Tibial artery (tissue), 4 donors: ENCODE results near the gene CABLES2.

Source experiments
- DNase-seq, 2 donors: peaks; one replicate each; pipeline ENCODE4 v3.0.0-alpha.2; 2019
- H3K27ac ChIP-seq, 2 donors: fragments of 200-600 bp; sonication (generic) in 1 of 2; 1 replicate in 1 of 2; 2 replicates in 1 of 2; pipeline ENCODE4 v1.5.1; 2018 to 2019; ENCODE audit warnings: mild to moderate bottlenecking in 1 of 2
- H3K27me3 ChIP-seq, 2 donors: fragments of 200-600 bp; sonication (generic) in 1 of 2; one replicate each; pipeline versions ENCODE4 v1.5.1 to v1.6.0; 2016 to 2019
- H3K36me3 ChIP-seq, 3 donors: fragments of 200-600 bp; sonication (generic) in 2 of 3; one replicate each; pipeline ENCODE4 v1.5.1; 2016 to 2019; ENCODE audit warnings: mild to moderate bottlenecking in 2 of 3
- H3K4me1 ChIP-seq, 4 donors: fragments of 200-600 bp; sonication (generic) in 2 of 4; 1 replicate in 3 of 4; 2 replicates in 1 of 4; pipeline ENCODE4 v1.5.1; 2016 to 2019
- H3K4me3 ChIP-seq, 2 donors: fragments of 200-600 bp; sonication (generic) in 1 of 2; 1 replicate in 1 of 2; 2 replicates in 1 of 2; pipeline ENCODE4 v1.5.1; 2018 to 2019; ENCODE audit warnings: mild to moderate bottlenecking in 2 of 2
- H3K9me3 ChIP-seq, 3 donors: fragments of 200-600 bp; sonication (generic) in 1 of 3; one replicate each; pipeline ENCODE4 v1.5.1; 2016 to 2019
- intact Hi-C: fragments of 100-400 bp; cut with DNase I; formaldehyde crosslinking; loops from one replicate; pipeline ENCODE4 v1.15.0; 2023; ENCODE audit warnings: low total_unique reads
- TF ChIP-seq, protein P1 (sequence below), 2 experiments: fragments of 200-600 bp in 1 of 2; fragments of 450-650 bp in 1 of 2; IDR thresholded peaks; one replicate each; pipeline ENCODE4 v1.5.1; 2017 to 2019; ENCODE audit warnings: antibody characterized with exemption in 2 of 2, mild to moderate bottlenecking in 1 of 2, moderate library complexity in 1 of 2

CABLES2 gene

DNA sequence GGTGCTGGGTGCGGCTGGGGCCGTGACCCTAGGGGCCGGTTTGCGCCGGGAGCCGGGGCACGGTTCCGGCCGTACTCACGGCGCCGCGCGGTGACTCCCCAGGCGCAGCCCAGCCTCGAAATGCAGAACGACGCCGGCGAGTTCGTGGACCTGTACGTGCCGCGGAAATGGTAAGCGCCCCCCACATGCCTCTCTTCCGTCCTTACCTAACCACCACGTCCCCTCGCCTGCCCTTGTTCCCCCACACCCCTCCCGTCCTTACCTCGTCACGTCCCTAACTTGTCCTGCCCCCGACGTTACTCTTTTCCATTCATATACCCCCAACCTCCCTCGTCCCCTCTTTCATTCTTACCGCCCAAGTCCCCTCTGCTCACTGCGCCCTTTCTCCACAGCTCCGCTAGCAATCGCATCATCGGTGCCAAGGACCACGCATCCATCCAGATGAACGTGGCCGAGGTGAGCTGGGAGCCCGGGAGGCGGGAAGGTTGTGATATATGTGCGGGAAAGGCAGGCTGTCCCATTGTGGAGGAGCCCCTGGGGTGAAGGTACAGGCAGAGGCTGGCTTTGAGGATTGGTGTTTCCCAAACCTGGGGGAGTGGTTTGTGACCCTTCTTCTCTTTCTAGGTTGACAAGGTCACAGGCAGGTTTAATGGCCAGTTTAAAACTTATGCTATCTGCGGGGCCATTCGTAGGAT is 19.7 kb downstream of the CABLES2 start:
- Histone ChIP-seq H3K4me3 (peak overlapping the region; percentile 96 to 97), H3K9me3 (no peaks in the 10 kb centered on the region), H3K27ac (peak overlapping the region; percentile 97 to 98), H3K27me3 (no peaks in the 10 kb centered on the region), H3K36me3 (peaks cover 0 to 45% (median 37%) of the 10 kb centered on the region in 3 donors), H3K4me1 (peaks cover 0 to 32% (median 27%) of the 10 kb centered on the region in 4 donors)
- intact Hi-C loops, result loop anchor here (2.0 kb wide), 1 partner anchor 143 kb away; no protein-coding TSS in a partner anchor
- no peak for DNase-seq
- TF ChIP-seq, protein P1, sequence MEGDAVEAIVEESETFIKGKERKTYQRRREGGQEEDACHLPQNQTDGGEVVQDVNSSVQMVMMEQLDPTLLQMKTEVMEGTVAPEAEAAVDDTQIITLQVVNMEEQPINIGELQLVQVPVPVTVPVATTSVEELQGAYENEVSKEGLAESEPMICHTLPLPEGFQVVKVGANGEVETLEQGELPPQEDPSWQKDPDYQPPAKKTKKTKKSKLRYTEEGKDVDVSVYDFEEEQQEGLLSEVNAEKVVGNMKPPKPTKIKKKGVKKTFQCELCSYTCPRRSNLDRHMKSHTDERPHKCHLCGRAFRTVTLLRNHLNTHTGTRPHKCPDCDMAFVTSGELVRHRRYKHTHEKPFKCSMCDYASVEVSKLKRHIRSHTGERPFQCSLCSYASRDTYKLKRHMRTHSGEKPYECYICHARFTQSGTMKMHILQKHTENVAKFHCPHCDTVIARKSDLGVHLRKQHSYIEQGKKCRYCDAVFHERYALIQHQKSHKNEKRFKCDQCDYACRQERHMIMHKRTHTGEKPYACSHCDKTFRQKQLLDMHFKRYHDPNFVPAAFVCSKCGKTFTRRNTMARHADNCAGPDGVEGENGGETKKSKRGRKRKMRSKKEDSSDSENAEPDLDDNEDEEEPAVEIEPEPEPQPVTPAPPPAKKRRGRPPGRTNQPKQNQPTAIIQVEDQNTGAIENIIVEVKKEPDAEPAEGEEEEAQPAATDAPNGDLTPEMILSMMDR (IDR thresholded peaks at IDR 0.05), result no peak

DNA sequence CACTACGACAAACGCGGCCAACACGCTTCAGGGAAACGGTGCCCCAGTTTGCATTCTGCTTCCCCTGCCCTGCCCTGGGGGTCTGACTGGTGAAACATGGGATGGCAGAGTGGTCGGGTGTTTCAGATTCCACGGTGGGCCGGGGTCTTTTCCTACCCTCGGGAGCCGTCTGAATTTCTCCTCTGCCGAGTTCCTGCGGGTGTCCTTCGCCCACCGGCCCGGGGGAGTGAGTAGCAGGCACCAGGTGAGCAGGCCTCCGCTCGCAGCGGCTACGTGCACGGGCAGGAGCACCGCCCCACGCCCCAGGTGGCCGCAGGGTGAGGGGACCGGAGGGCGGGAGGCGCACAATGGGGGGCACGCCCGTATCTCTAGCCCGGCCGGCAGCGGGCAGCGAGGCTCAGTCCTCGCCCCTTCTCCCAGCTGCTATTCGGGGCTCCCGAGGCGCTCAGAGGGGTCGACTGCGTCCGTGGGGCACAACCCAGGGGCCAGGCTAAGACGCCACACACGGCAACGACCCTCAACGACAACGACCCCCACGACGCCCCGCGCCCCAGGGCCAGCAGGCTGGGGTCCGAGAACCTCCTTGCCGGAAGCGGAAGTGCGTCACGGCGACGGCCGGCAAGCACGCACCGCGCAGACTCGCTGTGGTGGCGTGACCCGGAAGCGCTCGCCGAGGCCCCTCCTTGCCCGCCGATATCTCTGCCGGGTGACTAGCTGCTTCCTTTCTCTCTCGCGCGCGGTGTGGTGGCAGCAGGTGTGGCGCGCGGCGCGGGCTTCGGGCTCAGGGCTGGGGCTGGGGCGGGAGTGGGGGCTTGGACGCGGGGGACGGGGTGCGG is 20.5 kb downstream of the CABLES2 start, which contains the start of gene RPS21:
Gene RPS21, plus strand, starts transcription at position 721 of the 836 bp plus-strand sequence. CDS start 236 bp downstream, outside the sequence.
- TF ChIP-seq, protein P1 (IDR thresholded peaks at IDR 0.05), result no peak
- Histone ChIP-seq H3K9me3 (no peaks in the 10 kb centered on the region), H3K27me3 (no peaks in the 10 kb centered on the region), H3K4me3 (peak within 1 kb of the TSS; percentile 96 to 97), H3K4me1 (peaks cover 0 to 34% (median 29%) of the 10 kb centered on the region in 4 donors), H3K36me3 (peaks cover 0 to 37% (median 32%) of the 10 kb centered on the region in 3 donors), H3K27ac (peak within 1 kb of the TSS; percentile 97 to 98)
- intact Hi-C loops, result loop anchor here (2.0 kb wide), 1 partner anchor 142 kb away; no protein-coding TSS in a partner anchor
- peak; percentile 90 to 95 for DNase-seq

DNA sequence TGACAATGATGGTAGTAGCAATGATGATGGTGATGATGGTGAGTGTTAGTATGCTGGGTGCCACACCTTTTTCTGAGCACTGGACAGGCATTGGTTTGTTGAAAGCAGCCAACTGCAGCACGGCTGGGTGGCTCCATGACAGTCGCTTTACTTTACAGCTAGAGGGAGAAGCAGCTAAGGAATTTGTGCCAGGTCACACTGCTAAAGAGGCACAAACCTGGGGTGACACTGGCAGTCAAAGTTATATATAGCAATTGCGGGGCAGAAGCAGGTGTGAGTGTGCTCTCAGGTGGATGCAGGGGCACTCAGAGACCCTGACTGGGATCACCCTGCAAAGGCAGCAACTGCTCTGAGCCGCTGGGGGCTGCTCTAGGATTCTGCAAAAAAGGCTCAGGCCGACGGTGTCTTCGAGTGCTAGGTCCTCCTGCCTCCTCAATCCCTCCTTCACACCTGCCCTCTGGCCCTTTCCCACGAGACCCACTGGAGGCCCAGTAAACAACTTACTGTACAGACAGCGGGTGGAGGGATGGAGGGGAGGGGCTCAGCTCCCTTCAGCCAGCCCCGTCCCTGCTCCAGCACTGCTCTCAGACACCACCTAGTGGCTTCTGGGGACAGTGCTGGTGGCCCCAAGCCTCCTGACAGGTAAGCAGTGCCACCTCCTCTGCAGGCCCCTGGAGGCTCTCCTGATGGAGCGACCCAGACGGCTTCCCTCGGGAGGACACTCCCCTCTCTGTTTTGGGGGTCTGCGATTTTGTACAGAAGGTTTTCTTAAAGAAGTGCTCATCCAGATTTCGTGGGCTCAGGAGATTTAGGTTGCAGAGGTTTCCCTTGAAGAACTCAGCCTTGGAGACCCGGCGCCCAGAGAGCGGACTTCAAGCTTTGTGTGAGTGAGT is 24.5 kb downstream of the CABLES2 start:
- Histone ChIP-seq H3K36me3 (no peaks in the 10 kb centered on the region), H3K27ac (peak overlapping the region in 1 of 2 donors; percentile 44), H3K4me3 (no peak overlapping the region), H3K9me3 (no peaks in the 10 kb centered on the region), H3K4me1 (peaks cover 0 to 52% (median 42%) of the 10 kb centered on the region in 4 donors), H3K27me3 (no peaks in the 10 kb centered on the region)
- TF ChIP-seq, protein P1 (IDR thresholded peaks at IDR 0.05), result peak; percentile 92 to 94
- peak; percentile 71 to 83 for DNase-seq
- intact Hi-C loops, result no loop called here

DNA sequence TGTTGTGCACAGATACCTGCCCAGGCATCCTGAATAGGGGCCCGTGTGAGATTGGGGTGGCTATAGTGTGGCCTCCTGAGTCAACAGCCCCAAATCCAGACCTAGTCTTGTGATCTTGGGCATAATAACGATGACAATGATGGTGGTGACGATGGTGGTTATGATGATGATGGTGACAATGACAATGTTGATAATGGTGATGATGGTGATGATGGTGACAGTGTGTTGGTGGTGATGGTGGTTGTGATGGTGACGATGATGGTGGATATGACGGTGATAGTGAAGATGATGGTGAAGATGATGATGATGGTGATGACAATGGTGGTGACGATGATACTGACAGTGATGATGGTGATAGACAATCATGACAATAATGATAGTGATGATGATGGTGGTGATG is 25.2 kb downstream of the CABLES2 start:
- intact Hi-C loops, result no loop called here
- H3K4me3 ChIP-seq, result no peak overlapping the region
- peaks cover 4 to 56% (median 45%) of the 10 kb centered on the region in 4 donors for H3K4me1 ChIP-seq

More for the DNA sequence above, 25.2 kb downstream of the CABLES2 start:
- Histone ChIP-seq H3K9me3 (no peaks in the 10 kb centered on the region), H3K27ac (peak overlapping the region in 1 of 2 donors; percentile 31), H3K36me3 (no peaks in the 10 kb centered on the region), H3K27me3 (no peaks in the 10 kb centered on the region)
- TF ChIP-seq, protein P1 (IDR thresholded peaks at IDR 0.05), result no peak
- DNase-seq, result no peak
